ENCODE results near the gene LRRK1. TPM values are rescaled to one million over a fixed set of nuclear protein-coding genes. Genes with fewer than 3 reads are reported as not detected.

Gene LRRK1
- total RNA-seq, 1 donor from 2014 or later: not detected

DNA sequence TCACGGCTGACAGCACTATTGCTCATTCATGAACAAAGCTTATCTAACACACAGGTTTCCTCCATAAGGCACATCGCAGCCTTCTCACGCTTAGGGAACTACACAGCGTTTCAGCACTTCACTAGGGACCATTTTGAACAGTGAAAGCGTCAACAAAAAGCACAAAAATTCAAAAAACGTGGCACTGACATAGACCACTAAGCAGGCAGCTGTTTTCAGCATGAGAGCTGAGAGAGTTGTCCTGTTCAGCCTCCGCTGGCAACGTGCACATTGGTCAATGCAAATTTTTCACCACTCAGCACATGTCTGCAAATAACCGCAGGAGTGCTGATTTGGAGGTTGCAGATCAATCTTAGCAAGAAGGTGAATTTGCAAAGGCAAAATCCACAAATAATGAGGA, 109.2 kb downstream of the LRRK1 start:
- Mint-ChIP-seq H3K27me3 (ENCODE audit: insufficient read depth, low read depth) (peaks cover 2% of the 10 kb centered on the region), H3K4me3 (no peak overlapping the region), H3K4me1 (peaks cover 19% of the 10 kb centered on the region), H3K36me3 (no peaks in the 10 kb centered on the region), H3K9me3 (peaks cover 13% of the 10 kb centered on the region), H3K27ac (no peak overlapping the region)
- no peak for TF ChIP-seq EZH2 (IDR thresholded peaks at IDR 0.05)
- TF ChIP-seq, protein P1, sequence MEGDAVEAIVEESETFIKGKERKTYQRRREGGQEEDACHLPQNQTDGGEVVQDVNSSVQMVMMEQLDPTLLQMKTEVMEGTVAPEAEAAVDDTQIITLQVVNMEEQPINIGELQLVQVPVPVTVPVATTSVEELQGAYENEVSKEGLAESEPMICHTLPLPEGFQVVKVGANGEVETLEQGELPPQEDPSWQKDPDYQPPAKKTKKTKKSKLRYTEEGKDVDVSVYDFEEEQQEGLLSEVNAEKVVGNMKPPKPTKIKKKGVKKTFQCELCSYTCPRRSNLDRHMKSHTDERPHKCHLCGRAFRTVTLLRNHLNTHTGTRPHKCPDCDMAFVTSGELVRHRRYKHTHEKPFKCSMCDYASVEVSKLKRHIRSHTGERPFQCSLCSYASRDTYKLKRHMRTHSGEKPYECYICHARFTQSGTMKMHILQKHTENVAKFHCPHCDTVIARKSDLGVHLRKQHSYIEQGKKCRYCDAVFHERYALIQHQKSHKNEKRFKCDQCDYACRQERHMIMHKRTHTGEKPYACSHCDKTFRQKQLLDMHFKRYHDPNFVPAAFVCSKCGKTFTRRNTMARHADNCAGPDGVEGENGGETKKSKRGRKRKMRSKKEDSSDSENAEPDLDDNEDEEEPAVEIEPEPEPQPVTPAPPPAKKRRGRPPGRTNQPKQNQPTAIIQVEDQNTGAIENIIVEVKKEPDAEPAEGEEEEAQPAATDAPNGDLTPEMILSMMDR (IDR thresholded peaks at IDR 0.05): no peak
- no peak for TF ChIP-seq EZH2phosphoT487 (IDR thresholded peaks at IDR 0.05)
- no peak overlapping the region for H3K9ac ChIP-seq
- no peaks in the 10 kb centered on the region for H3K79me2 ChIP-seq (ENCODE audit: low read depth)
- H4K20me1 ChIP-seq (ENCODE audit: low read depth): no peaks in the 10 kb centered on the region
- H3K27ac ChIP-seq: no peak overlapping the region
- H3K36me3 ChIP-seq: no peaks in the 10 kb centered on the region
- no peaks in the 10 kb centered on the region for H3K27me3 ChIP-seq
- no peaks in the 10 kb centered on the region for H3K9me3 ChIP-seq (ENCODE audit: low read depth)
- H3K4me3 ChIP-seq: no peak overlapping the region
- H3K4me2 ChIP-seq: no peak overlapping the region
- no peak overlapping the region for H2AFZ ChIP-seq (replicated peaks)
- H3K4me1 ChIP-seq: no peaks in the 10 kb centered on the region
- DNase-seq (ENCODE audit: low spot score): no peak
- H3F3A ChIP-seq (ENCODE audit: low read depth): no peaks in the 10 kb centered on the region

DNA sequence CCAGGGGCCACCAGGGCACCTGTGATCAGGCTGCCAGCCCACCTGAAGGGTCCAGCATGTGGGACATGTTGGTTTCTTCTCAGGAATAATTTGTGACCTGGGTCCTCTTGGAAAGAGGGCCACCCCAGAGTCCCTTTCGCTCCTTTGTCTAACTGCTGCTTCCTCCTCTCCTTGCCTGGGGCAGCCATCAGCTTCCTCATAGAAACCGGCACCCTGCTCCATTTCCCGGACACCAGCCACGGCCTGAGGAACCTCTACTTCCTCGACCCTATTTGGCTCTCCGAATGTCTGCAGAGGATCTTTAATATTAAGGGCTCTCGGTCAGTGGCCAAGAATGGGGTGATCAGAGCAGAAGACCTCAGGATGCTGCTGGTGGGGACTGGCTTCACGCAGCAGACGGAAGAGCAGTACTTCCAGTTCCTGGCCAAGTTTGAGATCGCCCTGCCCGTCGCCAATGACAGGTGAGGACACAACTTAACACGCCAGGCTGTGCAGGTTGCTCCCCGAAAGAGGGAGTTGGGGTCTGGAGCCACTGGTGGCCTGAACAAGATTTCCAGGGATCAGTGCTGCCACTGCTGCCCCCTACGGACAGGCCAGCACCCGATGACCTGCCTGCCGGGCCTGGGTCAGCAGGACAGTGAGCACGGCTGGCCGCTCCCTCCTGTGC, 109.7 kb downstream of the LRRK1 start:
- Mint-ChIP-seq H3K27ac (no peak overlapping the region), H3K27me3 (ENCODE audit: insufficient read depth, low read depth) (peaks cover 2% of the 10 kb centered on the region), H3K4me1 (peaks cover 17% of the 10 kb centered on the region), H3K9me3 (peaks cover 16% of the 10 kb centered on the region), H3K4me3 (no peak overlapping the region), H3K36me3 (no peaks in the 10 kb centered on the region)
- no peak for DNase-seq (ENCODE audit: low spot score)
- Histone ChIP-seq H3K79me2 (ENCODE audit: low read depth) (no peaks in the 10 kb centered on the region), H3K9ac (no peak overlapping the region), H3F3A (ENCODE audit: low read depth) (no peaks in the 10 kb centered on the region), H3K36me3 (no peaks in the 10 kb centered on the region), H2AFZ (replicated peaks) (no peak overlapping the region), H3K4me2 (no peak overlapping the region), H3K27me3 (no peaks in the 10 kb centered on the region), H3K9me3 (ENCODE audit: low read depth) (no peaks in the 10 kb centered on the region), H3K27ac (no peak overlapping the region), H4K20me1 (ENCODE audit: low read depth) (no peaks in the 10 kb centered on the region), H3K4me1 (no peaks in the 10 kb centered on the region), H3K4me3 (no peak overlapping the region)
- no peak for TF ChIP-seq EZH2phosphoT487 (IDR thresholded peaks at IDR 0.05)
- TF ChIP-seq EZH2 (IDR thresholded peaks at IDR 0.05): no peak
- TF ChIP-seq, protein P1 (IDR thresholded peaks at IDR 0.05): peak; percentile 26

DNA sequence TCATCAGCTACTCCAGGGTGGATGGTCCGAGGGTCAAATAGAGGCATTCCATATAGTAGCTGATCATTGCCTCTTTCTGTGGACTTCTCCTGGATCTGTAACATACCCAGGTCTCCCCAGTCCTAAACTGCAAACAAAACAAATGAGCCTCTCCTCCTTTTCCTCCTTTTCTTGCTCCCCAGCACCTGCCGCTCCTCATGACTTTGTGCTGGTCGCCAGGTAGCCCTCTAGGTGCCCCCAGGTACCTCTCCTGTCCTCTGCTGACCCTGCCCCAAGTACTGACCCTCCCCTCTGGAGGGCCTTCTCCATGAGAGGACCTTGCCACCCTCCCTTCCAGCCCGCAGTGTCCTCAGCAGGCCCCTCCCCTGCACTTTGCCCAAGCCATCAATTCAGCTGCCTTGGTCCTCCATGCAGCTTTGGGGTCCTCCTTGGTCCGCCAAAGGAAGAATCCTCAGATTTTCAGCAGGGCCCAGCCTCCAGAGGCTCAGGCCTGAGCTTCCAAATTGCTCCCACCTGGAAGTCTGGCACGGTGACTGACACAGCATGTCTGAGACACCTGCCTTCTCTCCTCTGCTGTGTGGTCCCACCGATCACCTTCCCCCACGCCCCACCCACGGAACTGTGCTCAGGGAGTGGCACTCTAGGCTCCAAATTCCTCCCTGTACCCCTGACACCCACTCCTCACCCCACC, 111.0 kb downstream of the LRRK1 start:
- DNase-seq (ENCODE audit: low spot score): no peak
- TF ChIP-seq EZH2 (IDR thresholded peaks at IDR 0.05) (no peak), EZH2phosphoT487 (IDR thresholded peaks at IDR 0.05) (no peak)
- TF ChIP-seq, protein P1 (IDR thresholded peaks at IDR 0.05): no peak
- Mint-ChIP-seq H3K36me3 (no peaks in the 10 kb centered on the region), H3K27me3 (ENCODE audit: insufficient read depth, low read depth) (peaks cover 2% of the 10 kb centered on the region), H3K27ac (no peak overlapping the region), H3K4me1 (peaks cover 7% of the 10 kb centered on the region), H3K4me3 (no peak overlapping the region), H3K9me3 (peaks cover 27% of the 10 kb centered on the region)
- Histone ChIP-seq H3K4me2 (no peak overlapping the region), H4K20me1 (ENCODE audit: low read depth) (no peaks in the 10 kb centered on the region), H3F3A (ENCODE audit: low read depth) (no peaks in the 10 kb centered on the region), H3K9ac (no peak overlapping the region), H3K79me2 (ENCODE audit: low read depth) (no peaks in the 10 kb centered on the region), H2AFZ (replicated peaks) (no peak overlapping the region), H3K4me1 (no peaks in the 10 kb centered on the region), H3K27me3 (no peaks in the 10 kb centered on the region), H3K4me3 (no peak overlapping the region), H3K27ac (no peak overlapping the region), H3K36me3 (no peaks in the 10 kb centered on the region), H3K9me3 (ENCODE audit: low read depth) (peaks cover 9% of the 10 kb centered on the region)

All from neural progenitor cell (in vitro differentiated cells).